H1 (cell line): Measurements from ENCODE around the gene PIGU. TPM values are rescaled to one million over a fixed set of nuclear protein-coding genes. Genes with fewer than 3 reads are reported as not detected.

Experiments used
- CTCF ChIA-PET: fragments of 300-600 bp; sonication (Branson Sonifier 250); formaldehyde crosslinking; loops from one replicate; lab custom pipeline; 2021; ENCODE audit not compliant: partially characterized antibody; lab: Charles Lee
- POLR2A ChIA-PET: fragments of 300-600 bp; sonication (Branson Sonifier 250); formaldehyde crosslinking; loops from one replicate; lab custom pipeline; 2021; ENCODE audit warnings: inconsistent platforms; ENCODE audit not compliant: partially characterized antibody; lab: Charles Lee
- DNase-seq, 2 experiments: peaks; one replicate each; pipeline versions ENCODE4 v3.0.0 to v3.0.0-alpha.2; 2010 to 2022; ENCODE audit warnings: low spot score in 2 of 2, low read depth in 1 of 2, mixed read lengths in 1 of 2
- FAIRE-seq: peaks from 2 replicates; lab custom pipeline; 2011; peaks lifted over from hg19 to GRCh38; lab: Jason Lieb, UNC
- H2AFZ ChIP-seq: 2 replicates; pipeline ENCODE4 v1.8.1; 2012; ENCODE audit warnings: low read length, inconsistent platforms
- H2AK5ac ChIP-seq: 2 replicates; pipeline ENCODE4 v1.6.1; 2013; ENCODE audit warnings: low read depth, low read length
- H2BK120ac ChIP-seq: replicated peaks from 2 replicates; pipeline ENCODE3; 2013; ENCODE audit warnings: low read depth, low read length, inconsistent platforms
- H2BK12ac ChIP-seq: 2 replicates; pipeline ENCODE4 v1.6.1; 2013; ENCODE audit warnings: low read depth, low read length
- H2BK15ac ChIP-seq: 2 replicates; pipeline ENCODE4 v1.6.1; 2013; ENCODE audit warnings: low read length
- H2BK20ac ChIP-seq: 2 replicates; pipeline ENCODE4 v1.6.1; 2013; ENCODE audit warnings: low read length
- H2BK5ac ChIP-seq: 2 replicates; pipeline ENCODE4 v1.6.1; 2013; ENCODE audit warnings: low read depth, low read length
- H3K14ac ChIP-seq: 2 replicates; pipeline ENCODE4 v1.6.1; 2013; ENCODE audit warnings: inconsistent platforms; ENCODE audit not compliant: insufficient read length
- H3K18ac ChIP-seq: 2 replicates; pipeline ENCODE4 v1.6.1; 2013; ENCODE audit warnings: low read length; ENCODE audit errors: extremely low read depth
- H3K23ac ChIP-seq: 2 replicates; pipeline ENCODE4 v1.6.1; 2013; ENCODE audit warnings: inconsistent platforms; ENCODE audit not compliant: insufficient read length
- H3K23me2 ChIP-seq: 2 replicates; pipeline ENCODE4 v1.6.1; 2013; ENCODE audit warnings: low read depth, low read length
- H3K27ac ChIP-seq: 2 replicates; pipeline ENCODE4 v1.6.1; 2011; ENCODE audit warnings: low read depth, low read length, inconsistent platforms
- H3K27me3 ChIP-seq, 4 experiments: replicated peaks in 1 of 4; 1 replicate in 1 of 4; 2 replicates in 3 of 4; pipeline versions ENCODE4 v1.6.1 to v1.8.1; 2011 to 2013; ENCODE audit warnings: low read length in 3 of 4, mild to moderate bottlenecking in 3 of 4, inconsistent platforms in 2 of 4, mixed read lengths in 2 of 4, moderate library complexity in 1 of 4; ENCODE audit not compliant: control insufficient read depth in 3 of 4, insufficient read depth in 3 of 4; ENCODE audit errors: extremely low read depth in 1 of 4
- H3K36me3 ChIP-seq, 4 experiments: 2 replicates each; pipeline versions ENCODE4 v1.6.1 to v1.8.1; 2011 to 2013; ENCODE audit warnings: mild to moderate bottlenecking in 4 of 4, low read length in 3 of 4, moderate library complexity in 2 of 4, control low read depth in 1 of 4, inconsistent platforms in 1 of 4; ENCODE audit not compliant: insufficient read depth in 4 of 4, control insufficient read depth in 2 of 4
- H3K4ac ChIP-seq: replicated peaks from 2 replicates; pipeline ENCODE3; 2013; ENCODE audit warnings: low read length, low read depth, mixed read lengths, inconsistent platforms; ENCODE audit not compliant: insufficient read length
- H3K4me1 ChIP-seq, 4 experiments: replicated peaks in 1 of 4; 1 replicate in 1 of 4; 2 replicates in 3 of 4; pipeline versions ENCODE4 v1.6.1 to v1.8.1; 2011 to 2013; ENCODE audit warnings: low read length in 3 of 4, inconsistent platforms in 2 of 4, mixed read lengths in 1 of 4; ENCODE audit not compliant: insufficient read depth in 4 of 4, control insufficient read depth in 3 of 4
- H3K4me2 ChIP-seq, 2 experiments: 2 replicates each; pipeline versions ENCODE4 v1.6.1 to v1.8.1; 2011 to 2013; ENCODE audit warnings: low read depth in 2 of 2, low read length in 2 of 2, control low read depth in 1 of 2, inconsistent platforms in 1 of 2, mild to moderate bottlenecking in 1 of 2; ENCODE audit not compliant: insufficient read depth in 1 of 2
- H3K4me3 ChIP-seq, 4 experiments: fragments of 200-600, 300-600 bp in 1 of 4; sonication (generic), shearing (Covaris generic), sonication (Bioruptor Twin) in 1 of 4; 2 replicates each; pipeline versions ENCODE4 v1.5.1 to v1.8.1; 2011 to 2016; ENCODE audit warnings: low read length in 4 of 4, low read depth in 3 of 4, control low read depth in 2 of 4, inconsistent platforms in 2 of 4, mild to moderate bottlenecking in 2 of 4, mixed read lengths in 1 of 4, moderate library complexity in 1 of 4; ENCODE audit not compliant: insufficient read depth in 2 of 4; ENCODE audit errors: extremely low read depth in 1 of 4
- H3K56ac ChIP-seq: replicated peaks from 2 replicates; pipeline ENCODE3; 2013; ENCODE audit warnings: low read depth, mild to moderate bottlenecking, mixed read lengths, low read length, inconsistent platforms; ENCODE audit not compliant: insufficient read length
- H3K79me1 ChIP-seq: 2 replicates; pipeline ENCODE4 v1.6.1; 2013; ENCODE audit warnings: low read depth, low read length, control low read depth
- H3K79me2 ChIP-seq, 2 experiments: 2 replicates each; pipeline versions ENCODE4 v1.6.1 to v1.8.1; 2012 to 2013; ENCODE audit warnings: low read length in 2 of 2, mild to moderate bottlenecking in 2 of 2, inconsistent platforms in 1 of 2; ENCODE audit not compliant: insufficient read depth in 2 of 2, control insufficient read depth in 1 of 2
- H3K9ac ChIP-seq, 4 experiments: replicated peaks in 1 of 4; 1 replicate in 1 of 4; 2 replicates in 3 of 4; pipeline versions ENCODE4 v1.6.1 to v1.8.1; 2011 to 2013; ENCODE audit warnings: low read depth in 3 of 4, low read length in 3 of 4, control low read depth in 2 of 4, mild to moderate bottlenecking in 2 of 4, moderate library complexity in 2 of 4, inconsistent platforms in 1 of 4; ENCODE audit errors: extremely low read depth in 1 of 4
- H3K9me3 ChIP-seq, 2 experiments: 2 replicates each; pipeline versions ENCODE4 v1.6.1 to v1.8.1; 2012 to 2013; ENCODE audit warnings: mild to moderate bottlenecking in 2 of 2, moderate library complexity in 2 of 2, control low read depth in 1 of 2, inconsistent platforms in 1 of 2, low read depth in 1 of 2, low read length in 1 of 2, mixed read lengths in 1 of 2; ENCODE audit not compliant: insufficient read depth in 2 of 2
- H4K20me1 ChIP-seq, 2 experiments: replicated peaks in 1 of 2; 2 replicates each; pipeline versions ENCODE3 to v1.8.1; 2011 to 2013; ENCODE audit warnings: inconsistent platforms in 2 of 2, low read length in 2 of 2, mild to moderate bottlenecking in 1 of 2; ENCODE audit not compliant: insufficient read depth in 2 of 2, control insufficient read depth in 1 of 2
- H4K5ac ChIP-seq: 2 replicates; pipeline ENCODE4 v1.6.1; 2013; ENCODE audit warnings: low read length, low read depth, mixed read lengths, inconsistent platforms; ENCODE audit not compliant: insufficient read length
- H4K8ac ChIP-seq: 2 replicates; pipeline ENCODE4 v1.8.0; 2013; ENCODE audit warnings: mild to moderate bottlenecking, moderate library complexity, low read length, inconsistent platforms; ENCODE audit not compliant: insufficient read depth; ENCODE audit errors: extremely low read depth
- H4K91ac ChIP-seq: replicated peaks from 2 replicates; pipeline ENCODE3; 2013; ENCODE audit warnings: low read length, mixed read lengths, inconsistent platforms; ENCODE audit not compliant: insufficient read length
- BRCA1 ChIP-seq: IDR thresholded peaks from 2 replicates; pipeline ENCODE4 v1.6.1; 2012; ENCODE audit warnings: low read depth, low read length, improper control_type of control experiment
- CHD2 ChIP-seq: IDR thresholded peaks from 2 replicates; pipeline ENCODE4 v1.6.1; 2012; ENCODE audit warnings: low read length, improper control_type of control experiment
- CREB1 ChIP-seq: IDR thresholded peaks from 2 replicates; pipeline ENCODE4 v1.6.1; 2012; ENCODE audit warnings: inconsistent platforms
- JUND ChIP-seq: IDR thresholded peaks from 2 replicates; pipeline ENCODE4 v1.6.1; 2011; ENCODE audit warnings: mild to moderate bottlenecking, improper control_type of control experiment, low read length
- KDM4A ChIP-seq: IDR thresholded peaks from one replicate; pipeline ENCODE4 v1.7.1; 2012; ENCODE audit warnings: low read depth, mild to moderate bottlenecking, moderate library complexity, low read length, inconsistent platforms; ENCODE audit not compliant: severe bottlenecking
- KDM5A ChIP-seq: fragments of 200-600 bp; IDR thresholded peaks from 2 replicates; pipeline ENCODE4 v1.7.1; 2012; ENCODE audit warnings: mild to moderate bottlenecking, low read length, inconsistent platforms, mixed read lengths
- MAFK ChIP-seq: IDR thresholded peaks from 2 replicates; pipeline ENCODE4 v1.6.1; 2012; ENCODE audit warnings: low read depth, mild to moderate bottlenecking, improper control_type of control experiment, low read length
- PHF8 ChIP-seq: fragments of 200-600 bp; sonication (generic); conservative IDR thresholded peaks from 2 replicates; pipeline ENCODE4 v1.7.1; 2012; ENCODE audit warnings: low read depth, mild to moderate bottlenecking, inconsistent platforms, low read length, moderate library complexity
- POLR2A ChIP-seq, 2 experiments: IDR thresholded peaks; 1 replicate in 1 of 2; 2 replicates in 1 of 2; pipeline ENCODE4 v1.6.1; 2011; ENCODE audit warnings: low read depth in 2 of 2, low read length in 2 of 2, mild to moderate bottlenecking in 2 of 2; ENCODE audit errors: control extremely low read depth in 1 of 2
- RBBP5 ChIP-seq: IDR thresholded peaks from 2 replicates; pipeline ENCODE4 v1.7.1; 2012; ENCODE audit warnings: low read depth, mild to moderate bottlenecking, inconsistent platforms, low read length, moderate library complexity, borderline replicate concordance
- RFX5 ChIP-seq: IDR thresholded peaks from 2 replicates; pipeline ENCODE4 v1.6.1; 2011; ENCODE audit warnings: low read depth, low read length, improper control_type of control experiment, borderline replicate concordance
- SP2 ChIP-seq: IDR thresholded peaks from 2 replicates; pipeline ENCODE4 v1.6.1; 2012; ENCODE audit warnings: mild to moderate bottlenecking, low read length, inconsistent platforms
- SUZ12 ChIP-seq: fragments of 200-600 bp; sonication (generic); IDR thresholded peaks from 2 replicates; pipeline ENCODE4 v1.6.1; 2012; ENCODE audit warnings: mild to moderate bottlenecking, inconsistent platforms, low read length, moderate library complexity, mixed read lengths
- TBP ChIP-seq: IDR thresholded peaks from 2 replicates; pipeline ENCODE4 v1.6.1; 2011; ENCODE audit warnings: low read depth, low read length, improper control_type of control experiment
- TCF12 ChIP-seq: IDR thresholded peaks from 2 replicates; pipeline ENCODE4 v1.6.1; 2011; ENCODE audit warnings: low read depth, mild to moderate bottlenecking, low read length
- WGBS, 2 experiments: shearing (Covaris generic) in 1 of 2; methylation state at CpG; one replicate each; pipeline versions ENCODE4 v1.1.6 to v1.1.7; 2013 to 2015; ENCODE audit warnings: low lambda C conversion rate in 2 of 2, mixed read lengths in 2 of 2, inconsistent platforms in 1 of 2, low coverage in 1 of 2, missing lambda C conversion rate in 1 of 2; ENCODE audit not compliant: insufficient replicate concordance in 2 of 2, insufficient coverage in 1 of 2, insufficient read length in 1 of 2; ENCODE audit errors: extremely low coverage in 1 of 2, missing lambda C conversion rate in 1 of 2; 5-methylcytosine and 5-hydroxymethylcytosine counted together
- polyA plus RNA-seq, 7 experiments: library from polyadenylated mRNA; depleted of rRNA in 3 of 7; stranded (reverse) in 5 of 7; unstranded in 2 of 7; fragments of >200 nt in 5 of 7; fragments of 200-250 nt in 2 of 7; gene quantifications; 1 replicate in 5 of 7; 2 replicates in 1 of 7; 4 replicates in 1 of 7; pipeline versions ENCODE4 v1.2.1 to v1.2.3, GENCODE V29; 2011 to 2013; ENCODE audit warnings: missing spikeins in 2 of 7, mixed read lengths in 2 of 7
- total RNA-seq: library from RNA; stranded (reverse); fragmentation: NEBNext Ultra II Directional; extraction: Animal tissue kit (Norgen Biotek cat#: 25700); gene quantifications from 2 replicates; pipeline ENCODE4 v1.2.1, GENCODE V29; 2021

PIGU gene
- total and polyA plus RNA-seq, 2 of the 8 experiments (the other 6 are each of a cell fraction or from before 2014, with no cell fraction given) = 28.3 to 117 TPM

- Histone ChIP-seq H3K79me1 (no peaks in the 10 kb centered on the region), H4K8ac (no peak overlapping the region), H3K4me3 (no peak overlapping the region), H2BK20ac (no peak overlapping the region), H2AK5ac (no peak overlapping the region), H3K56ac (no peak overlapping the region), H4K20me1 (peaks cover 3% of the 10 kb centered on the region in 2 experiments), H3K27ac (no peak overlapping the region), H3K9me3 (no peaks in the 10 kb centered on the region), H3K4me1 (peaks cover 0 to 3% (median 3%) of the 10 kb centered on the region in 4 experiments; a peak in 3 of 7 replicates), H3K14ac (no peak overlapping the region), H4K5ac (no peak overlapping the region), H3K36me3 (peaks cover 0 to 14% (median 5%) of the 10 kb centered on the region in 4 experiments; a peak in 2 of 8 replicates), H3K23me2 (peaks cover 10% of the 10 kb centered on the region), H2BK12ac (no peak overlapping the region), H3K4ac (no peak overlapping the region), H4K91ac (no peak overlapping the region), H2BK5ac (no peak overlapping the region), H3K79me2 (peaks cover 0 to 8% of the 10 kb centered on the region in 2 experiments; a peak in 2 of 4 replicates), H2BK15ac (no peak overlapping the region), H2BK120ac (no peak overlapping the region), H2AFZ (no peak overlapping the region), H3K4me2 (no peak overlapping the region), H3K27me3 (no peaks in the 10 kb centered on the region), H3K18ac (no peak overlapping the region), H3K23ac (no peak overlapping the region), H3K9ac (no peak overlapping the region)
- 96% methylated on average over 4 of the region's 4 CpGs; no CpG with 5 or more reads in 1 of the 2 experiments for WGBS, 2 experiments
- FAIRE-seq = no peak
- CTCF ChIA-PET = interaction anchor here (0.6 to 1.6 kb wide), 3 partner anchors 11 to 47 kb away, joined by 3 to 5 read pairs (median 3); no protein-coding TSS in a partner anchor
- no peak for DNase-seq
- POLR2A ChIA-PET = no interaction called here
- TF ChIP-seq BRCA1 (no peak), TCF12 (no peak), RFX5 (no peak), SUZ12 (no peak), KDM4A (no peak), CHD2 (no peak), TBP (no peak), RBBP5 (no peak), KDM5A (no peak), CREB1 (no peak), SP2 (no peak), POLR2A (IDR thresholded peaks at IDR 0.05; ENCODE audit: control extremely low read depth in 1 of 2, low read depth in 2 of 2, low read length in 2 of 2) (no peak), JUND (no peak), MAFK (no peak), PHF8 (no peak)
Observed at GRCh38 chr20:34512266-34512954, 164.5 kb downstream of the PIGU start.
